NCI-H2029 treated with DMSO at 0.1 percent for 48 hours (cell line): ENCODE measurements around the gene DMRT1.

ENCODE experiments used
- DNase-seq: peaks from one replicate; lab custom pipeline; 2025; lab: John Stamatoyannopoulos, UW

Gene DMRT1

DNA sequence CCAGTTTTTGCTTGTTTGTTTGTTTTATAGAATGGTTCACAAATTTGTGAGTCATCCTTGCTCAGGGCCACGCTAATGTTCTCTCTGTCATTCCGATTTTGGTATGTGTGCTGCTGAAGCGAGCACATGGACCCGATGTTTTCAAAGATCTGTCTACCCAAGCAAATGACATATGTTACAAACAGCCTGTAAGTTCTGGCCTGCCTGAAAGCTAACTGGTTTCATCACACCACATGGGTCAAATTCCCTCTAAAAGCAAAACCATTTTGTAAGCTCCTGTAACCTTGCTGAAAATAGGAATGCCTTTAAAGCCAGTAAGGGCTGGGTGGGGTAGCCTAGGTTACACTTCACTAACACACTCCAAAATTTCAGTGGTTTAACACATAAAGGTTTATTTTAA is 160.3 kb downstream of the DMRT1 start:
- no peak for DNase-seq

GRCh38 chr9:1002678-1003077 is 161.2 kb downstream of the DMRT1 start:
- no peak for DNase-seq

GRCh38 chr9:1005043-1005667 is 163.7 kb downstream of the DMRT1 start:
- DNase-seq = no peak

GRCh38 chr9:1007312-1007711 is 165.8 kb downstream of the DMRT1 start:
- no peak for DNase-seq

GRCh38 chr9:1008216-1008615 is 166.7 kb downstream of the DMRT1 start:
- no peak for DNase-seq

GRCh38 chr9:1009101-1009707 is 167.7 kb downstream of the DMRT1 start:
- DNase-seq = peak; percentile 53

- no peak for DNase-seq
Observed at GRCh38 chr9:1013021-1013420, 171.5 kb downstream of the DMRT1 start.

GRCh38 chr9:1014225-1014624 is 172.7 kb downstream of the DMRT1 start:
- DNase-seq = no peak

- no peak for DNase-seq
Observed at GRCh38 chr9:1014640-1015039, 173.1 kb downstream of the DMRT1 start.

DNA sequence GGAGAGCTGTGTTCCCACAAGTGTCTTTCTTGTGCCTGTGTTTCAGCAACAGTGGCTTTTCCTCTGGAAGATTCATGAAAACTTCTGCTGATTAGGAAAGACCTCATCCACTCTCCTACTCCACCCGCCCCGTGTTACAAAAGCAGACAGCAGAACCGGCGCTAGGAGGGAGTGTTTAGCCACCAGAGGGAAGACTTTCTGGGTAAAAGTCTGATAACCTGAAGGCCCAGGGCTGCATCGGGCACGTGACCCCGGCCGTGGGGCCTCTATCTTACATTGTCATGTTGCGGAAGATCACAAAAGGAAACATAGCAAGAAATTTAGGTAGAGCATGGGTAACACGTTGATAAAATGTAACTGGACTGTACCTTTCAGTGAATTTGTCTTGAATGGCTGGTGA is 176.6 kb downstream of the DMRT1 start:
- no peak for DNase-seq
